DND-41 (cell line): Measurements from ENCODE around the gene TMEM266.

ENCODE experiments used
- EZH2 ChIP-seq: IDR thresholded peaks from 3 replicates; pipeline ENCODE4 v1.6.1; 2012; ENCODE audit warnings: borderline replicate concordance, low read depth, mild to moderate bottlenecking, moderate library complexity, low read length, inconsistent platforms; ENCODE audit not compliant: severe bottlenecking
- TF ChIP-seq, protein P1 (sequence below): IDR thresholded peaks from 2 replicates; pipeline ENCODE4 v1.5.1; 2012; ENCODE audit warnings: borderline replicate concordance, low read length, moderate library complexity, mild to moderate bottlenecking; ENCODE audit not compliant: poor library complexity, severe bottlenecking; ENCODE audit errors: extremely low read depth

DNA sequence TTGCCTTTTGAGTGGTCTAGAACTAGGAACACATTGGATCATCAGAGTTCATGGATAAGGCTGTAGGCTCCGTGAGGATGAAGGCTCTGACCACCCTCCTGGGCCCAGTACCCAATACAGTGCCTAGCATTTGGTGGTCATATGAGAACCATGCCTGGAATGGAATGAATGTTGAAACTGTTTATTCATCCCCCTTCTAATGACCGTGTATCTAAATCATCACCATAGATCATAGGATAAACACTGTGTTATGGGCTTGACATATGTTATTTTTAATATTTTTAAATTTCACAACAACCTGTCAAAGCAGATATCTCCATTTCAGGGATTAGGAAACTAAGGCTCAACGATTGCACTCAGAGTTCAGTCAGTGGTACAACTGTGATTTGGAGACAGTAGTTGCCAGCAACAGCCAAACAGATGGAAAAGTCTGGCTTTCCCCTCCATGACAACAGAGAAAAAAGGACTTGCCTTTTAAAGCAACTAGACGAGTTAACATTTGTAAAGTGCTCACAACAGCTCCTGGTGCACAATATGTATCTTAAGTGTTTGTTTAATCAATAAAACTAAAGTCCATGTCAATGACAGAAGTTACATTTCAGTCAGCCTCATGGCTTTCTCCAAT is 89.6 kb downstream of the TMEM266 start:
- TF ChIP-seq, protein P1, sequence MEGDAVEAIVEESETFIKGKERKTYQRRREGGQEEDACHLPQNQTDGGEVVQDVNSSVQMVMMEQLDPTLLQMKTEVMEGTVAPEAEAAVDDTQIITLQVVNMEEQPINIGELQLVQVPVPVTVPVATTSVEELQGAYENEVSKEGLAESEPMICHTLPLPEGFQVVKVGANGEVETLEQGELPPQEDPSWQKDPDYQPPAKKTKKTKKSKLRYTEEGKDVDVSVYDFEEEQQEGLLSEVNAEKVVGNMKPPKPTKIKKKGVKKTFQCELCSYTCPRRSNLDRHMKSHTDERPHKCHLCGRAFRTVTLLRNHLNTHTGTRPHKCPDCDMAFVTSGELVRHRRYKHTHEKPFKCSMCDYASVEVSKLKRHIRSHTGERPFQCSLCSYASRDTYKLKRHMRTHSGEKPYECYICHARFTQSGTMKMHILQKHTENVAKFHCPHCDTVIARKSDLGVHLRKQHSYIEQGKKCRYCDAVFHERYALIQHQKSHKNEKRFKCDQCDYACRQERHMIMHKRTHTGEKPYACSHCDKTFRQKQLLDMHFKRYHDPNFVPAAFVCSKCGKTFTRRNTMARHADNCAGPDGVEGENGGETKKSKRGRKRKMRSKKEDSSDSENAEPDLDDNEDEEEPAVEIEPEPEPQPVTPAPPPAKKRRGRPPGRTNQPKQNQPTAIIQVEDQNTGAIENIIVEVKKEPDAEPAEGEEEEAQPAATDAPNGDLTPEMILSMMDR: no peak
- TF ChIP-seq EZH2: no peak
